Endothelial cell of hepatic sinusoid (primary cell): ENCODE results near the gene DGKZ.

Source experiments
- in situ Hi-C: cut with HindIII; loops from 2 replicates; pipeline ENCODE4 v1.10.0; 2017; ENCODE audit warnings: low sequenced_read_pairs

Gene DGKZ

DNA sequence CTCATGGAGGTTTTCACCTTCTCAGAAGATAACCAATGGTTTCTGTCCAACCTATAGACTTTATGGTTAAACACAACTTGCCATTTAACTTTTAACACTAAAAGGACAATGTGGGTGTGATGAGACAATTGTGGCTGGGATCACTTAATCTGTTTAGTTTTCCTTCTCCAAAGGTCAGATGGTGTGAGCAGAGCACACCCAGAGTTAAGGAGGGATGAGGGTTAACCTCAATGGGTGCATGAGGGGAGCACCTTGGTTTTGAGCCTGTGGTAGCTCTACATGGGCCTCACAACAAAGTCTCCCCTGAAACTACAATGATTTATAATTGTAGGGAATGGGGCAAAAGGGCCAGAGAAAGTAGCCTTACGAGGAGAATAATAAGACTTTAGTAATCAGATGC lies 73.2 kb downstream of the DGKZ start:
- in situ Hi-C loops = loop anchor here (5.0 kb wide), 1 partner anchor 202 kb away; no protein-coding TSS in a partner anchor

GRCh38 chr11:46421257-46421880 lies 74.1 kb downstream of the DGKZ start:
- in situ Hi-C loops = loop anchor here (5.0 kb wide), 1 partner anchor 201 kb away; no protein-coding TSS in a partner anchor

GRCh38 chr11:46422588-46422987 lies 75.3 kb downstream of the DGKZ start:
- in situ Hi-C loops = loop anchor here (5.0 kb wide), 1 partner anchor 200 kb away; no protein-coding TSS in a partner anchor

DNA sequence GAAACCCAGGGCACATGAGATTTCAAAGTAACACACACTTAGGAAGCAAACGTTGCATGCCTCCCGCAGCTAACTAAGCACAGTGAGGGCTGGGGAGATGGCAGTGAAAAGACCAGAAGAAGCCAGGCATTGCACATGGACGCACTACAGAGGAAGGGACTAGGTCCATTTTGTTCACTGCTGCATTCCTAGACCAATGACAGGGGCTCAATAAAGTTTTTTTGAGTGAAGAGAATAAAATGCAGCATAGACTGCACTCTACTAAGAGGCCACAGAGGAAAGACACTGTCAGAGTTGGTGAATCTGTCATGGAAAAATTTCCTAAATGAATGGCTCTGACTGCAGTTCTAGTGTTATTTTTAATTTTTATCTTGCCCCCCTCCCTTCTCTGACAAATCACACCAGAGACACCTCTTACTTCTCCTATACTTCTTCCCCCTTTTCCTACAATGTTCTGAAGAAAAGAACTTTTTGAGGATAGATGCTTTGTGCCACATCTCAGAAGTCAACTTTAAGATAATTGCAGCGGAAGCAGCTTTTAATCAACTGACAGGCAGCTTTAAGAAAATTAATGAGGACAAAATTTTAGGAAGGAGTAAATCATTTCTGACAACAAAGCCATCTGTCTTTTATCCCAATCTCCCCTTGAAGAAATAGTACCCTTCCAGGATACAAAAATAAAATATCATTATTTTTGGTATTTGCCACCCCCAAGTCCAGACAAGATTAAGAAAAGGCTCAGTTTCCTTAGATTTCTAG lies 79.1 kb downstream of the DGKZ start:
- in situ Hi-C loops = loop anchor here (5.0 kb wide), 1 partner anchor 36 kb away; no protein-coding TSS in a partner anchor

- in situ Hi-C loops = loop anchor here (5.0 kb wide), 1 partner anchor 35 kb away; no protein-coding TSS in a partner anchor
Observed at GRCh38 chr11:46427364-46427763, 80.1 kb downstream of the DGKZ start.

- in situ Hi-C loops = loop anchor here (5.0 kb wide), 1 partner anchor 33 kb away; no protein-coding TSS in a partner anchor
Observed at GRCh38 chr11:46429717-46430116, 82.5 kb downstream of the DGKZ start.
